Neutrophil (primary cell): ENCODE results near the gene CHST8.

Source experiments
- H3K27ac ChIP-seq: fragments of 200-600 bp; sonication (generic); 2 replicates; pipeline ENCODE4 v1.5.1; 2016; ENCODE audit warnings: mild to moderate bottlenecking, moderate library complexity
- H3K27me3 ChIP-seq: fragments of 200-600 bp; sonication (generic); 2 replicates; pipeline ENCODE4 v1.6.0; 2016; ENCODE audit warnings: mild to moderate bottlenecking
- H3K36me3 ChIP-seq: fragments of 200-600 bp; sonication (generic); 2 replicates; pipeline ENCODE4 v1.5.1; 2017
- H3K4me1 ChIP-seq, 2 experiments: fragments of 200-600 bp in 1 of 2; sonication (generic) in 1 of 2; 1 replicate in 1 of 2; 2 replicates in 1 of 2; pipeline versions ENCODE4 v1.5.1 to v1.6.1; 2013 to 2016; ENCODE audit warnings: low read depth in 1 of 2, low read length in 1 of 2, mild to moderate bottlenecking in 1 of 2, moderate library complexity in 1 of 2; ENCODE audit not compliant: control insufficient read depth in 1 of 2, insufficient read depth in 1 of 2
- H3K4me3 ChIP-seq, 2 experiments: fragments of 200-600 bp in 1 of 2; sonication (generic) in 1 of 2; 1 replicate in 1 of 2; 2 replicates in 1 of 2; pipeline ENCODE4 v1.5.1; 2013 to 2016; ENCODE audit warnings: low read depth in 1 of 2, low read length in 1 of 2, mild to moderate bottlenecking in 1 of 2, moderate library complexity in 1 of 2
- H3K9me3 ChIP-seq: fragments of 200-600 bp; sonication (generic); 2 replicates; pipeline ENCODE4 v1.5.1; 2016
- TF ChIP-seq, protein P1 (sequence below): fragments of 200-600 bp; sonication (generic); IDR thresholded peaks from 2 replicates; pipeline ENCODE4 v1.5.1; 2016; ENCODE audit warnings: antibody characterized with exemption

Gene CHST8

DNA sequence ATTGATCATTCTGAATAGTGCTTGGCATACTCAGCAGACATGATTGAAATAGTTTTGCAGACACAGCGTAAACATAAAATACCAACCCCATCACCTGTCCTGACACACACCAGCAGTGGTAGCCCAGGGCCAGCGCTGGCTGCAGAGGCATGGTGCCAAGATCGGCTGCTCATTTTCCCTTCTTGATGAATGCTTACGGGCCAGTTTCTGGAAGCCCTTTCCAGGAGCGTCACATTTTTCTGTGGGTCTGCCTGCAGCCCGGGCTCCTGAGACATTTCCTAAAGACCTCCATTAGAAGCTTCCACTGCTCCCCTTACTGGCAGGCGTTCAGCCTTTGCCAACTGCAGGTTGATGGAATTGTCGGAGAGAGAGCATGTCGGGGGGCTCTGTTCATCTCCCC lies 48.6 kb downstream of the CHST8 start:
- no peak overlapping the region for H3K4me3 ChIP-seq
- H3K36me3 ChIP-seq, result no peaks in the 10 kb centered on the region
- no peak overlapping the region for H3K27ac ChIP-seq
- no peaks in the 10 kb centered on the region for H3K27me3 ChIP-seq
- TF ChIP-seq, protein P1, sequence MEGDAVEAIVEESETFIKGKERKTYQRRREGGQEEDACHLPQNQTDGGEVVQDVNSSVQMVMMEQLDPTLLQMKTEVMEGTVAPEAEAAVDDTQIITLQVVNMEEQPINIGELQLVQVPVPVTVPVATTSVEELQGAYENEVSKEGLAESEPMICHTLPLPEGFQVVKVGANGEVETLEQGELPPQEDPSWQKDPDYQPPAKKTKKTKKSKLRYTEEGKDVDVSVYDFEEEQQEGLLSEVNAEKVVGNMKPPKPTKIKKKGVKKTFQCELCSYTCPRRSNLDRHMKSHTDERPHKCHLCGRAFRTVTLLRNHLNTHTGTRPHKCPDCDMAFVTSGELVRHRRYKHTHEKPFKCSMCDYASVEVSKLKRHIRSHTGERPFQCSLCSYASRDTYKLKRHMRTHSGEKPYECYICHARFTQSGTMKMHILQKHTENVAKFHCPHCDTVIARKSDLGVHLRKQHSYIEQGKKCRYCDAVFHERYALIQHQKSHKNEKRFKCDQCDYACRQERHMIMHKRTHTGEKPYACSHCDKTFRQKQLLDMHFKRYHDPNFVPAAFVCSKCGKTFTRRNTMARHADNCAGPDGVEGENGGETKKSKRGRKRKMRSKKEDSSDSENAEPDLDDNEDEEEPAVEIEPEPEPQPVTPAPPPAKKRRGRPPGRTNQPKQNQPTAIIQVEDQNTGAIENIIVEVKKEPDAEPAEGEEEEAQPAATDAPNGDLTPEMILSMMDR, result no peak
- no peaks in the 10 kb centered on the region for H3K4me1 ChIP-seq
- H3K9me3 ChIP-seq, result no peaks in the 10 kb centered on the region

- Histone ChIP-seq H3K36me3 (no peaks in the 10 kb centered on the region), H3K27me3 (no peaks in the 10 kb centered on the region), H3K4me1 (no peaks in the 10 kb centered on the region), H3K4me3 (no peak overlapping the region), H3K27ac (no peak overlapping the region), H3K9me3 (no peaks in the 10 kb centered on the region)
- TF ChIP-seq, protein P1, result no peak
These were observed 49.5 kb downstream of the CHST8 start for GRCh38 chr19:33671211-33671610.

- Histone ChIP-seq H3K36me3 (no peaks in the 10 kb centered on the region), H3K9me3 (no peaks in the 10 kb centered on the region), H3K4me1 (no peaks in the 10 kb centered on the region), H3K4me3 (no peak overlapping the region), H3K27me3 (no peaks in the 10 kb centered on the region), H3K27ac (no peak overlapping the region)
- TF ChIP-seq, protein P1, result no peak
These were observed 51.6 kb downstream of the CHST8 start for GRCh38 chr19:33673258-33673875.

- TF ChIP-seq, protein P1, result no peak
- no peak overlapping the region for H3K27ac ChIP-seq
- no peak overlapping the region for H3K4me3 ChIP-seq
- no peaks in the 10 kb centered on the region for H3K4me1 ChIP-seq
- no peaks in the 10 kb centered on the region for H3K27me3 ChIP-seq
- H3K36me3 ChIP-seq, result no peaks in the 10 kb centered on the region
- no peaks in the 10 kb centered on the region for H3K9me3 ChIP-seq
These were observed 52.4 kb downstream of the CHST8 start for GRCh38 chr19:33673996-33674625.

- Histone ChIP-seq H3K27ac (no peak overlapping the region), H3K4me1 (no peaks in the 10 kb centered on the region), H3K9me3 (no peaks in the 10 kb centered on the region), H3K36me3 (no peaks in the 10 kb centered on the region), H3K27me3 (no peaks in the 10 kb centered on the region), H3K4me3 (no peak overlapping the region)
- TF ChIP-seq, protein P1, result no peak
These were observed 53.0 kb downstream of the CHST8 start for GRCh38 chr19:33674626-33675367.
